ENCODE measurements around the gene TLN1. TPM values are rescaled to one million over a fixed set of nuclear protein-coding genes. Genes with fewer than 3 reads are reported as not detected.

The TLN1 gene
- polyA plus RNA-seq, 3 donors, result 46.6 to 251 (median 93.0) TPM

GRCh38 chr9:35696520-35697215, 35.3 kb downstream of the TLN1 start:
- no peaks in the 10 kb centered on the region for H3K9me3 Mint-ChIP-seq
- H3K4me1 Mint-ChIP-seq, result no peaks in the 10 kb centered on the region
- Histone ChIP-seq H3K4me3 (replicated peaks in 1 of 3; ENCODE audit: low read depth in 2 of 3, low read length in 3 of 3) (no peak overlapping the region), H4K20me1 (ENCODE audit: insufficient read depth, low read length) (peaks cover 62% of the 10 kb centered on the region), H3K9ac (ENCODE audit: insufficient read depth, low read length, poor library complexity, severe bottlenecking) (no peak overlapping the region), H3K9me3 (replicated peaks in 1 of 2; ENCODE audit: control insufficient read depth in 1 of 2, insufficient read depth in 1 of 2, low read length in 2 of 2) (no peaks in the 10 kb centered on the region), H3K4me1 (ENCODE audit: control insufficient read depth in 1 of 2, insufficient read depth in 2 of 2, low read length in 2 of 2) (peaks cover 0 to under 1% of the 10 kb centered on the region in 2 donors), H3K27ac (ENCODE audit: low read depth in 1 of 2, low read length in 2 of 2) (no peak overlapping the region), H3K4me2 (replicated peaks; ENCODE audit: extremely low read depth, low read length, poor library complexity, severe bottlenecking) (no peak overlapping the region), H3K36me3 (replicated peaks in 1 of 2; ENCODE audit: control insufficient read depth in 1 of 2, insufficient read depth in 2 of 2, low read length in 2 of 2) (peaks cover 59 to 61% of the 10 kb centered on the region in 2 donors), H3K79me2 (ENCODE audit: insufficient read depth, low read length) (no peaks in the 10 kb centered on the region), H2AFZ (ENCODE audit: insufficient read depth, low read depth, low read length, poor library complexity, severe bottlenecking) (no peak overlapping the region), H3K27me3 (ENCODE audit: control insufficient read depth in 2 of 2, insufficient read depth in 2 of 2, low read length in 2 of 2) (no peaks in the 10 kb centered on the region)
- DNase-seq, result peak; percentile 33 to 60 (median 57)
- 44% methylated on average over 4 of the region's 9 CpGs for WGBS (ENCODE audit: insufficient coverage)
- no peak overlapping the region for H3K4me3 Mint-ChIP-seq
- peak; percentile 93 for TF ChIP-seq CTCF (IDR thresholded peaks at IDR 0.05)
- peaks cover 0 to 3% (median 0%) of the 10 kb centered on the region in 3 donors for H3K27me3 Mint-ChIP-seq (ENCODE audit: low read depth in 3 of 3)
- peak overlapping the region in 4 of 7 donors; percentile 22 to 87 (median 63) for H3K27ac Mint-ChIP-seq
- intact Hi-C loops (cut with micrococcal nuclease), result loop anchor here (2.0 to 10.0 kb wide), 3 partner anchors 39 to 92 kb away; partner anchors contain the start of genes CCDC107 (in 1 of the 2), RMRP (in 1 of the 2) and TESK1 (in 1 of the 2)
- H3K36me3 Mint-ChIP-seq, result no peaks in the 10 kb centered on the region

- Mint-ChIP-seq H3K27me3 (ENCODE audit: low read depth in 3 of 3) (peaks cover 0 to 6% (median 0%) of the 10 kb centered on the region in 3 donors), H3K36me3 (no peaks in the 10 kb centered on the region), H3K4me1 (peaks cover 5% of the 10 kb centered on the region), H3K27ac (peak overlapping the region in 1 of 7 donors; percentile 17), H3K9me3 (no peaks in the 10 kb centered on the region), H3K4me3 (no peak overlapping the region)
- Histone ChIP-seq H3K79me2 (ENCODE audit: insufficient read depth, low read length) (no peaks in the 10 kb centered on the region), H4K20me1 (ENCODE audit: insufficient read depth, low read length) (peaks cover 55% of the 10 kb centered on the region), H3K4me2 (replicated peaks; ENCODE audit: extremely low read depth, low read length, poor library complexity, severe bottlenecking) (no peak overlapping the region), H3K4me3 (replicated peaks in 1 of 3; ENCODE audit: low read depth in 2 of 3, low read length in 3 of 3) (no peak overlapping the region), H3K27ac (ENCODE audit: low read depth in 1 of 2, low read length in 2 of 2) (no peak overlapping the region), H3K27me3 (ENCODE audit: control insufficient read depth in 2 of 2, insufficient read depth in 2 of 2, low read length in 2 of 2) (no peaks in the 10 kb centered on the region), H3K9me3 (replicated peaks in 1 of 2; ENCODE audit: control insufficient read depth in 1 of 2, insufficient read depth in 1 of 2, low read length in 2 of 2) (no peaks in the 10 kb centered on the region), H3K4me1 (ENCODE audit: control insufficient read depth in 1 of 2, insufficient read depth in 2 of 2, low read length in 2 of 2) (peaks cover 5 to 8% of the 10 kb centered on the region in 2 donors), H2AFZ (ENCODE audit: insufficient read depth, low read depth, low read length, poor library complexity, severe bottlenecking) (no peak overlapping the region), H3K36me3 (replicated peaks in 1 of 2; ENCODE audit: control insufficient read depth in 1 of 2, insufficient read depth in 2 of 2, low read length in 2 of 2) (peaks cover 53 to 54% of the 10 kb centered on the region in 2 donors), H3K9ac (ENCODE audit: insufficient read depth, low read length, poor library complexity, severe bottlenecking) (no peak overlapping the region)
- no peak for TF ChIP-seq CTCF (IDR thresholded peaks at IDR 0.05)
- WGBS (ENCODE audit: insufficient coverage), result 100% methylated on average over 2 of the region's 3 CpGs
- no peak for DNase-seq
- intact Hi-C loops (cut with micrococcal nuclease), result loop anchor here (2.0 to 10.0 kb wide), 3 partner anchors 39 to 91 kb away; partner anchors contain the start of genes CCDC107 (in 1 of the 2), RMRP (in 1 of the 2) and TESK1 (in 1 of the 2)
Observed at GRCh38 chr9:35695943-35696401, 36.0 kb downstream of the TLN1 start.

All from CD14-positive monocyte (primary cell).